Vagina (tissue), 2 donors: Measurements from ENCODE around the gene ADAMTS16.

ENCODE experiments used
- POLR2AphosphoS5 ChIP-seq, 2 donors: sonication (generic); formaldehyde crosslinking; IDR thresholded peaks; one replicate each; pipeline ENCODE4 v1.9.0; 2017; ENCODE audit warnings: antibody characterized with exemption in 2 of 2, mild to moderate bottlenecking in 2 of 2, low read depth in 1 of 2; ENCODE audit not compliant: insufficient read depth in 1 of 2
- TF ChIP-seq, protein P1 (sequence below), 3 experiments: fragments of 450-650 bp in 2 of 3; fragments of 200-600 bp in 1 of 3; sonication (generic) in 1 of 3; IDR thresholded peaks; one replicate each; pipeline ENCODE4 v1.5.1; 2017 to 2019; ENCODE audit warnings: antibody characterized with exemption in 3 of 3, mild to moderate bottlenecking in 2 of 3, moderate library complexity in 2 of 3

- TF ChIP-seq POLR2AphosphoS5 (IDR thresholded peaks at IDR 0.05; ENCODE audit: insufficient read depth in 1 of 2, low read depth in 1 of 2), result no peak
- TF ChIP-seq, protein P1, sequence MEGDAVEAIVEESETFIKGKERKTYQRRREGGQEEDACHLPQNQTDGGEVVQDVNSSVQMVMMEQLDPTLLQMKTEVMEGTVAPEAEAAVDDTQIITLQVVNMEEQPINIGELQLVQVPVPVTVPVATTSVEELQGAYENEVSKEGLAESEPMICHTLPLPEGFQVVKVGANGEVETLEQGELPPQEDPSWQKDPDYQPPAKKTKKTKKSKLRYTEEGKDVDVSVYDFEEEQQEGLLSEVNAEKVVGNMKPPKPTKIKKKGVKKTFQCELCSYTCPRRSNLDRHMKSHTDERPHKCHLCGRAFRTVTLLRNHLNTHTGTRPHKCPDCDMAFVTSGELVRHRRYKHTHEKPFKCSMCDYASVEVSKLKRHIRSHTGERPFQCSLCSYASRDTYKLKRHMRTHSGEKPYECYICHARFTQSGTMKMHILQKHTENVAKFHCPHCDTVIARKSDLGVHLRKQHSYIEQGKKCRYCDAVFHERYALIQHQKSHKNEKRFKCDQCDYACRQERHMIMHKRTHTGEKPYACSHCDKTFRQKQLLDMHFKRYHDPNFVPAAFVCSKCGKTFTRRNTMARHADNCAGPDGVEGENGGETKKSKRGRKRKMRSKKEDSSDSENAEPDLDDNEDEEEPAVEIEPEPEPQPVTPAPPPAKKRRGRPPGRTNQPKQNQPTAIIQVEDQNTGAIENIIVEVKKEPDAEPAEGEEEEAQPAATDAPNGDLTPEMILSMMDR (IDR thresholded peaks at IDR 0.05), result no peak
Measured at GRCh38 chr5:5181650-5182324, 41.7 kb downstream of the ADAMTS16 start.
